Gastrocnemius medialis (tissue), 4 donors: ENCODE data around the gene MRGPRX1.
"Not testable (repeated sequence)": the region's sequence is repeated elsewhere in the genome, so short reads cannot be mapped to it uniquely, and the experiment has no call there.

Source experiments
- POLR2A ChIP-seq, 2 donors: fragments of 450-650 bp; IDR thresholded peaks; one replicate each; pipeline ENCODE4 v1.6.1; 2017; ENCODE audit warnings: antibody characterized with exemption in 2 of 2, mild to moderate bottlenecking in 2 of 2, moderate library complexity in 2 of 2
- TF ChIP-seq, protein P1 (sequence below), 5 experiments: fragments of 450-650 bp in 3 of 5; fragments of 200-600 bp in 2 of 5; sonication (generic) in 2 of 5; IDR thresholded peaks in 4 of 5; conservative IDR thresholded peaks in 1 of 5; 1 replicate in 4 of 5; 2 replicates in 1 of 5; pipeline ENCODE4 v1.5.1; 2016 to 2019; ENCODE audit warnings: antibody characterized with exemption in 5 of 5, mild to moderate bottlenecking in 3 of 5, moderate library complexity in 3 of 5

GRCh38 chr11:18925426-18925825 lies 13.8 kb downstream of the MRGPRX1 start:
- TF ChIP-seq, protein P1, sequence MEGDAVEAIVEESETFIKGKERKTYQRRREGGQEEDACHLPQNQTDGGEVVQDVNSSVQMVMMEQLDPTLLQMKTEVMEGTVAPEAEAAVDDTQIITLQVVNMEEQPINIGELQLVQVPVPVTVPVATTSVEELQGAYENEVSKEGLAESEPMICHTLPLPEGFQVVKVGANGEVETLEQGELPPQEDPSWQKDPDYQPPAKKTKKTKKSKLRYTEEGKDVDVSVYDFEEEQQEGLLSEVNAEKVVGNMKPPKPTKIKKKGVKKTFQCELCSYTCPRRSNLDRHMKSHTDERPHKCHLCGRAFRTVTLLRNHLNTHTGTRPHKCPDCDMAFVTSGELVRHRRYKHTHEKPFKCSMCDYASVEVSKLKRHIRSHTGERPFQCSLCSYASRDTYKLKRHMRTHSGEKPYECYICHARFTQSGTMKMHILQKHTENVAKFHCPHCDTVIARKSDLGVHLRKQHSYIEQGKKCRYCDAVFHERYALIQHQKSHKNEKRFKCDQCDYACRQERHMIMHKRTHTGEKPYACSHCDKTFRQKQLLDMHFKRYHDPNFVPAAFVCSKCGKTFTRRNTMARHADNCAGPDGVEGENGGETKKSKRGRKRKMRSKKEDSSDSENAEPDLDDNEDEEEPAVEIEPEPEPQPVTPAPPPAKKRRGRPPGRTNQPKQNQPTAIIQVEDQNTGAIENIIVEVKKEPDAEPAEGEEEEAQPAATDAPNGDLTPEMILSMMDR (IDR thresholded peaks at IDR 0.05 in 4 of 5, conservative IDR thresholded peaks at IDR 0.05 in 1 of 5): not testable (repeated sequence)
- TF ChIP-seq POLR2A (IDR thresholded peaks at IDR 0.05): not testable (repeated sequence)
